ENCODE results near the gene RNF182. TPM values are rescaled to one million over a fixed set of nuclear protein-coding genes. Genes with fewer than 3 reads are reported as not detected.

The RNF182 gene
- total RNA-seq, 1 donor from 2014 or later = 0.20 TPM

- DNase-seq (ENCODE audit: low read depth, low spot score) = no peak
Observed at GRCh38 chr6:13917141-13917540, 7.6 kb upstream of the RNF182 start.

GRCh38 chr6:13918686-13919250 lies 6.0 kb upstream of the RNF182 start:
- DNase-seq (ENCODE audit: low read depth, low spot score) = no peak

GRCh38 chr6:13919861-13920260 lies 4.9 kb upstream of the RNF182 start:
- DNase-seq (ENCODE audit: low read depth, low spot score) = no peak

GRCh38 chr6:13920552-13920951 lies 4.2 kb upstream of the RNF182 start:
- DNase-seq (ENCODE audit: low read depth, low spot score) = no peak

GRCh38 chr6:13922750-13923149 lies 2.0 kb upstream of the RNF182 start:
- DNase-seq (ENCODE audit: low read depth, low spot score) = no peak

GRCh38 chr6:13923527-13924145 lies 1.1 kb upstream of the RNF182 start:
- no peak for DNase-seq (ENCODE audit: low read depth, low spot score)

GRCh38 chr6:13924146-13924948 lies 405 bp upstream of the RNF182 start:
- DNase-seq (ENCODE audit: low read depth, low spot score) = no peak

GRCh38 chr6:13926378-13926777 lies 1.6 kb downstream of the RNF182 start:
- DNase-seq (ENCODE audit: low read depth, low spot score) = no peak

GRCh38 chr6:13927203-13927602 lies 2.5 kb downstream of the RNF182 start:
- no peak for DNase-seq (ENCODE audit: low read depth, low spot score)

- DNase-seq (ENCODE audit: low read depth, low spot score) = no peak
Observed at GRCh38 chr6:13929196-13929595, 4.4 kb downstream of the RNF182 start.

GRCh38 chr6:13931797-13932402 lies 7.1 kb downstream of the RNF182 start:
- DNase-seq (ENCODE audit: low read depth, low spot score) = no peak

- DNase-seq (ENCODE audit: low read depth, low spot score) = no peak
Observed at GRCh38 chr6:13932785-13933184, 8.0 kb downstream of the RNF182 start.

GRCh38 chr6:13934721-13935120 lies 10.0 kb downstream of the RNF182 start:
- no peak for DNase-seq (ENCODE audit: low read depth, low spot score)

GRCh38 chr6:13935190-13935880 lies 10.6 kb downstream of the RNF182 start:
- DNase-seq (ENCODE audit: low read depth, low spot score) = no peak

GRCh38 chr6:13935881-13936261 lies 11.1 kb downstream of the RNF182 start:
- peak; percentile 51 for DNase-seq (ENCODE audit: low read depth, low spot score)

GRCh38 chr6:13941902-13942301 lies 17.1 kb downstream of the RNF182 start:
- no peak for DNase-seq (ENCODE audit: low read depth, low spot score)

- DNase-seq (ENCODE audit: low read depth, low spot score) = no peak
Observed at GRCh38 chr6:13943943-13944342, 19.2 kb downstream of the RNF182 start.

- no peak for DNase-seq (ENCODE audit: low read depth, low spot score)
Observed at GRCh38 chr6:13946506-13946905, 21.8 kb downstream of the RNF182 start.

GRCh38 chr6:13947611-13948178 lies 22.9 kb downstream of the RNF182 start:
- DNase-seq (ENCODE audit: low read depth, low spot score) = no peak

- DNase-seq (ENCODE audit: low read depth, low spot score) = no peak
Observed at GRCh38 chr6:13952101-13952500, 27.3 kb downstream of the RNF182 start.

GRCh38 chr6:13953061-13953705 lies 28.4 kb downstream of the RNF182 start:
- DNase-seq (ENCODE audit: low read depth, low spot score) = no peak

All from pulmonary artery endothelial cell (primary cell).